HG02884 (cell line): ENCODE data around the gene DHDDS.
"Not testable (repeated sequence)": the region's sequence is repeated elsewhere in the genome, so short reads cannot be mapped to it uniquely, and the experiment has no call there.

Experiments used
- ATAC-seq: cut with Tn5 transposase; IDR thresholded peaks from one replicate; pipeline ENCODE4 v1.9.1; 2021; ENCODE audit warnings: mild to moderate bottlenecking, moderate library complexity; ENCODE audit not compliant: unreplicated experiment

Gene DHDDS

DNA sequence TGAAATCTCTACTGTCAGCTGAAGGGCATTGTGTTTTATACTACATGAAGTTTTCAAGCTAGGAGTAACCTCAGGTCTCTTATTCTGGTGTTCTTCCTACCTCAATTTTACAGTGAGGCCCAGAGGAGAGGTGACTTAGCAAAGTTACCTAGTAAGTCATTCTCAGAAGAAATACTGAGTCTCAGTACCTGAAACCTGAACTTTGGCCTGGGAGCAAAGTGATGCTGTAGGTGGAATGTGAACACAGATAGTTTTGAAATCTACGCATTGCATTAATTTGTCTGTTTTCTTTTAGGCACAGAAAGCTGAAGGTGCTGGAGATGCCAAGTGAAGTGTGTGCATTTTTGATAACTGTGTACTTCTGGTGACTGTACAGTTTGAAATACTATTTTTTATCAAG, 42.7 kb downstream of the DHDDS start:
- ATAC-seq = no peak

DNA sequence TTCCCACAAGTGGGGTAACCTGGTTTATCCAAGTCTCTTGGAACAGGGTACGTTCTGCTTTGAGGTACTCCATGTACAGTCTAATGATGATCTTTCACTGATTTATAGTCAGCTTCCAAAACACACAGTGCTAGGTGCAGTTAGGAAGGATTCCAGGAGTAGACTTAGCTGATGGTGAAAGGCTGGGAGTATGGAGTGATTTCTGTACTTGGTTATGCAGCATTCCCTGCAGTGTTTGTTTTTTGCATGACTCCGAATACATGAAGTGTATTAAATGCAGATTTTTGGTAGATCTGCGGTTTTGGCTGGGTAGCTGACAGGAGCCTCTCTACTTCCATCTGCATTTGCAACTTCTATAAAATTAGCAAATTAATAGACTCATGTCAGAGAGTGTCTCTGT, 43.9 kb downstream of the DHDDS start:
- ATAC-seq = no peak

DNA sequence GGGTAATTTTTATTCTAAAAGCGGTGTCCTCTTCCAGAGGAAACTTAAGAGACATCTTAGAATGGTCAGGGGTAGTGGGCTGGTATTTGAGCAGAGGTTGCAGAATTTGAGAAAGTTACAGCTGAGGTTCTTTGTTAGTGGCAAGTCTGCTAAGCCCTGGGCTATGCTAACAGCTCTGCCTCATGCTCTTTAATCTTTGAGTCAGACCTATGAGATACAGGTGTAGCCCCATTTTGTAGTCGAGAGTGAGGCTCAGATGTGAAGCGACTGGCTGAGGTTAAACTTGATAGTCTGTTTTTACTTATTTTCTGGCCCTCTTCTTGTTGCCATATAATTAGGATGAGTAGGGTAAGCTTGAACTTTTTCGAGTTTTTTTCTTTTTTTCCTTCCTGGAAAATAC, 44.8 kb downstream of the DHDDS start:
- no peak for ATAC-seq

DNA sequence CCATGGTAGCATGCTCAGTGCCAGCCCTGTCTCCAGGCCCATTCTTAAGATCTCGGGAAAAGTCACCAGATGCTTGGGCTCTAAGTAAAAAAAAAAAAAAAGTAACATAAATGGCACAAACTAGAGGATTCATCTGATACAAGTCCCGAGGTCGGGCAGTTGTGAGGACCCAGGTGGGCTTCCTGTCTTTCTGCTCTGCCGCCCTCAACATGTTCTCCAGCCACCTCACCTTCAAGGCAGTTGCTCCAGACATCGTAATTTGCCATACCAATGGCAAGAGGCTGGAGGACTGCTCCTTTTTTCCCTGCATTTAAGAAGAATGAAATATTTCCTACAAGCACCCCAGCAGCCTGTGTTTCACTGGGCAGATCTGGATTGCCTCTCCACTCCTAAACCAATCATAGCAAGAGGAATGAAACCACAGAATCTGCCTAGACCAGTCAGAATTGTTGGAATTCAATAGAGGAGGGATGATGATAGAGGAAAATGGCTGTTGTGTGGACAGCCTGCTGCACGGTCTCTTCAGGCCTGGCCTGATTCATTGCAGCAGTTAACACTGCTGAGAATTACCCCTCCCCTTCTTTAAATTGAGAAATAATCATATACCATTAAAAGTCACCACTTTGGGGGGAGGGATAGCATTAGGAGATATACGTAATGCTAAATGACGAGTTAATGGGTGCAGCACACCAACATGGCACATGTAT, 45.5 kb downstream of the DHDDS start:
- ATAC-seq = no peak

DNA sequence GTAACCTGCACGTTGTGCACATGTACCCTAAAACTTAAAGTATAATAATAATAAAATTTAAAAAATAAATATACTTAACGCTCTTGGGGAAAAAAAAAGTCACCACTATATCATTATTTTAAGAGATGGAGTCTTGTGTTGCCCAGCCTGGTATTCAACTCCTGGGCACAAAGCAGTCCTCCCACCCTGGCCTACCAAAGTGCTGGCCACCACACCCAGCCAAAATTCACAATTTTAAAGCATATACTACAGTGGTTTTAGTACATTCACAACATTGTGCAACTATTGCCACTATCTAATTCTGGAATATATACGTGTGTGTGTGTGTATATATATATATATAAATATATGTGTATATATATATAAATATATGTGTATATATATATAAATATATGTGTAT, 46.0 kb downstream of the DHDDS start:
- no peak for ATAC-seq

DNA sequence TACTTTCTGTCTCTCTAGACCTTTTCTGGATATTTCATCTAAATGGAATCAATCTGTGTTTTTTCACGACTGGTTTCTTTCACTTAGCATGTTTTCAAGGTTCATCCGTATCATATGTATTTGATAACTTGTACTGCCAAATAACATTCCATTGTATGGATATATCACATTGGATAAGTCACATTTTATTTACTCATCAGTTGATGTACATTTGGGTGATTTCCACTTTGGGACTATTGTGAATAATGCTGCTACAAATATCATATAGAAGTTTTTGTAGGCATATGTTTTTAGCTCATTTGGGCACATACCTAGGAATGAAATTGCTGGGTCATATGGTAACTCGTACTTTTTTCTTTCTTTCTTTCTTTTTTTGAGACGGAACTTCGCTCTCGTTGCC, 46.9 kb downstream of the DHDDS start:
- ATAC-seq = no peak

DNA sequence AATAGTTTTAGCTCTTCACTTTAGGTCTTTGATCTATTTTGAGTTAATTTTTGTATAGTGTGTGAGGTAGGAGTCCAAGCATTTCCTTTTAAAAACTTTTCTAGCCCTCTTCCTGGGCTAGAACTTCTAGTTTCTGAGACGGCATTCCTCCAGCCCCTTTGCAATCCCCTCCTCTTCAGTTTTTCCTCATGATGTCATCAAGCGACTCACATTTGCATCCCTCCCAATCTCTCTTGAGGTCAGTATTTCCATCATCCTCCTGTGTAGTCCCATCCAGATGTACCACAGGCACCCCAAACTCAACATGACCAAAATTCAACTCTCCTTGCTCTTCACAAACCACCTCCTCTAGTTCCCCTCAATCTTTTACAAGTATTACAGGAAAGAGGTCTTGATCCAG, 50.8 kb downstream of the DHDDS start:
- ATAC-seq = no peak

DNA sequence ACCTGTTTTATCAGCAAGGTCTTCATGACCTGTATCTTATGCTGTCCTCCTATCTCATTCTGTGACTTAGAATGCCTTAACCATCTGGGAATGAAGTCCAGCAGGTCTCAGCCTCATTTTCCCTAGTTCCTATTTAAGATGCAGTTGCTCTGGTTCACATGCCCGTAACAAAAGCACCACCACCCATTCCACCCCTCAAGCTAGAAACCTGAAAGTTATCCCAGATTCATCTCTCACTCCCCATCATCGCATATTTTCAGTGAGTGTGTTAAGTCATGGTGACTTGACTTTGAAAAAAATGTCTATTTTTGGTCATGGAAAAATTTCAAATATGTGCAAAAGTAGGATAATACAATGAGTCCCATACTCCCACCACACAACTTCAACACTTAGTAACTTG, 51.9 kb downstream of the DHDDS start:
- no peak for ATAC-seq

DNA sequence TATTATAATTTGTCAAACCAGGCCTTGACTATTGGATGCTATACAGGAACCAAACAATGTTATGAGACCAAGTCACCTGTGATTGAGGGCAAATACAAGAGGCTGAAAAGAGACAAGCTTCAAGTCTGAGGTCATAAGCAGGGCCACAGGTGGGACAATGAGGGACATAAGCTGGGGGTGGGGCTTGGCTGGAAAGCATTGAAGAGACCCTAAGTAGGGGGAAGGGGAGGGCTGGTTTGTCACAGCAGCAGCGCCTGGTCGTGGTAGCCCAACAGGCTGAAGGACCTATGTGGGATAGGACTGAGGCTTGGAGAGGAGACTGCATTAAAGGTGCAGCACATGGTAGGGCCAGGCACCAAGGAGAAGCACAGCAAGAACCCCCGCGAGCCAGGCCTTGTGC, 58.0 kb downstream of the DHDDS start:
- ATAC-seq = no peak

DNA sequence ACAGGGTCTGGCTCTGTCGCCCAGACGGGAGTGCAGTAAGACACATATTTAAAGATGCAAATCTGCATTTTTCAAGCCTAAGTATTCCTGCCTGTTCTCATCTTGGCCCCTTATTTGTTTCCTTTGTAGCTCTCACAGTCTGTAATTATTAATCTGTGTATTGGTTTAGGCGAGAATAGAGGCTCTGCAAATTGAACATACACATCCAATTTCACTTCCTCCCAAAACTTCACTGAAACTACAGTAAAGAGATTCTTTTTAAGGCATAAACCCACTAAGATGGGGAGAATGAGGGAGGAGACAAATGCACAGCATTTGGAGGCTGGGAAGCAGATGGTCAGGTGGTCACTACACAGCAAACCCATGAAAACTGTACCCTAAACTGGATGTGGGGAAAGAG, 61.1 kb downstream of the DHDDS start:
- ATAC-seq = no peak

DNA sequence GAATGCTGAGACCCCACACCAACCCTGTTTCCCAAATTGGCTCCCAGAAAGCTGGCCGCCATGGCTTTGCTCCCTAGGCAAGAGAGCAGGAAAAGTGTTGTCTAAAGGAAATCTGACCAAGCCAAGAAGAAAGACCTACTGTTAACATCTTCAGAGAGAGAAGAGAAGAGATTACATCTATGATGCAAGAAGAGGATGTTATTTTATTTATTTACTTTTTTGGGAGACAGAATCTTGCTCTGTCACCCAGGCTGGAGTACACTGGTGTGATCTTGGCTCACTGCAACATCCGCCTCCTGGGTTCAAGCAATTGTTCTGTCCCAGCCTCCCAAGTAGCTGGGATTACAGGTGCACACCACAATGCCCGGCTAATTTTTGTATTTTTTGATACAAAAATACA, 61.8 kb downstream of the DHDDS start:
- ATAC-seq = no peak

DNA sequence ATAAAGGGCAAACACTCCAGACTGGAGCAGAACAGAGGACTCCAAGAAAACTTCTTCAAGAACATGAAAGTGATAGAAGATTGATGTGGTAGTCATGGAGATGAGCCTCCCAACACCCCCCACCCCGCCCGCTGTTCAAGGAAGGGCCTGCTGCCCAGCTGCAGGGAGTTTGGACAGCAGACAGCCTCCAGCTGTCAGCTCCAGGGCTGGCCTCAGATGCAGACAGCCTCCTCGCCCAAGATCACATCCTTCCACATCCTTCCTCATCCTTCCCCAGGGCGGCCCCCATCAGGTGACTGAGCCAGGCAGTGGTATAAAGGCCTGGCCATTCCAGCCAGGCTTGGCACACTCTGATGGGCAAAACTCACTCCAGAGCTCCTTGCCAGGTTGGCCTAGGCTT, 64.7 kb downstream of the DHDDS start:
- ATAC-seq = no peak

DNA sequence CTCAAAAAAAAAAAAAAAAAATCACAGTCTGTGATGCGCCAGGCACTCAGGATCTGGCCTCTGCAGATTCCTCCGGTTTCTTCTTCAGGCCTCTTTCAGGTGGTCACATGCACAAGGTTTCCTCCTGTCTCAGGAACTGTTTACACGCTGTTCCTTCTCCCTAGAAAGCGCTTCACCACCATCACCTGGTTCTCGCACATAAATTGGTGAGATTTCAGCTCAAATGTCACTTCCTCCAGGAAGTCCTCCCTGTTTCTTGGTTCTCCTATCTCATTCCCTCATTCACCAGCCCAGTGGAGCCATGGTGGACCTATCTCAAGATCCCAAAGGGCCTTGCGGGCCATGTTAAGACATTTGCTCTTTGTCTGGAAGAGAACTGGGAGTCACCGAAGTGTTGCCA, 66.8 kb downstream of the DHDDS start:
- ATAC-seq = no peak

DNA sequence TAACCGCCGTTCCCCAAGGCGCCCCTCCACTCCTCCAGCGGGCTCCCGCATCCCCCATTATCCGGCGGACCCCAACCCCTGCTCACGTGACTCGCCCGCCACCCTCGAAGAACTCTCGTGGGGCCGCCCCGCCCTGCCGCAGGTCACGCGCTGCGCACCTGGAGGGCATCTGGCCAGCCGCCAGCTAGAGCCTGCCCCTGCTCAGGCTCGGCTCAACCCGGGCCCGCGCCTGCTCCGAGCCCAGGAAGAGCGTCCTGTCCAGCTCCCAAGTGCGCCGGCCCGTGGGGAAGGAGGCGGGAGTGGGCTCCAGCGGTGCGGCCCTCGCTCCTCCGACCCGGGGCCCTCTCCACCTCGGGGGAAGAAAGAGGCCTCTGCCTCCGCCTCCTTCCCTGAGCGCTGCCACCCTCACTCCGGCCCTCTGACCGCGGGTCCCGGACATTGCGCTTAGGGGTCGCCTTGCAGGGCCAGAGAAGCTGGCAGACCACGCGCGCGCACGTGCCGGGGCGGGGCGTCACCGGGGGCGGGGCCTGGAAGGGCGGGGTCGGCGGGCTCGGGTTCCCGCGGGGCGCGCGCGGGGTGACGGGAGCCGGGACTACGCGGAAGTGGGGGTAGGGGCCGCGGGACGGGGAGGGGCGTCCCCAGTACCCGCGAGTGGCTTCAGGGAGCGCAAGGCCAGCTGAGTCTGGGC, 68.5 kb downstream of the DHDDS start:
- peak; percentile 59 for ATAC-seq

DNA sequence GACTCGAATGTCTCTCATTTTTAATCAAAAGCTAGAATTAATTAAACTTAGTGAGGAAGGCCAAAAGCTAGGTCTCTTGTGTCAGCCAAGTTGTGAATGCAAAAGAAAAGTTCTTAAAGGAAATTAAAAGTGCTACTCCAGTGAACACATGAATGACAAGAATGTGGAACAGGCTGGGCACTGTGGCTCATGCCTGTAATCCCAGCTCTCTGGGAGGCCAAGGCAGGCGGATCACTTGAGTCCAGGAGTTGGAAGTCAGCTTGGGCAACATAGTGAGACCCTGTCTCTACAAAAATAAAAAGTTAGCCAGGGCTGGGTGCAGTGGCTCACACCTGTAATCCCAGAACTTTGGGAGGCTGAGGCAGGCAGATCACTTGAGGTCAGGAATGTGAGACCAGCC, 78.6 kb downstream of the DHDDS start:
- ATAC-seq = not testable (repeated sequence)

DNA sequence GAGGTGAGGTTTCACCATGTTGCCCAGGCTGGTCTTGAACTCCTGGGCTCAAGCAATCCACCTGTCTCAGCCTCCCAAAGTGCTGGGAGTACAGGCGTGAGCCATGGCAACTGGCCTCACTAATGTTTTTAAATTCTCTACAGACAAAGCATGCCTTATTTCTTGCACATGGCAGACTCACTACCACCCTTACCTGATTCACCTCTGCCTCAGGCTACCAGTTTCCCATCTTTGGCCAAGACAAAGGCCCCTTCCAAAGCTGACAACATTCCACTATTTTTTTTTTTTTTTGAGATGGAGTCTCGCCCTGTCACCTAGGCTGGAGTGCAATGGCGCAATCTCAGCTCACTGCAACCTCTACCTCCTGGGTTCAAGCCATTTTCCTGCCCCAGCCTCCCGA, 83.7 kb downstream of the DHDDS start:
- ATAC-seq = not testable (repeated sequence)

DNA sequence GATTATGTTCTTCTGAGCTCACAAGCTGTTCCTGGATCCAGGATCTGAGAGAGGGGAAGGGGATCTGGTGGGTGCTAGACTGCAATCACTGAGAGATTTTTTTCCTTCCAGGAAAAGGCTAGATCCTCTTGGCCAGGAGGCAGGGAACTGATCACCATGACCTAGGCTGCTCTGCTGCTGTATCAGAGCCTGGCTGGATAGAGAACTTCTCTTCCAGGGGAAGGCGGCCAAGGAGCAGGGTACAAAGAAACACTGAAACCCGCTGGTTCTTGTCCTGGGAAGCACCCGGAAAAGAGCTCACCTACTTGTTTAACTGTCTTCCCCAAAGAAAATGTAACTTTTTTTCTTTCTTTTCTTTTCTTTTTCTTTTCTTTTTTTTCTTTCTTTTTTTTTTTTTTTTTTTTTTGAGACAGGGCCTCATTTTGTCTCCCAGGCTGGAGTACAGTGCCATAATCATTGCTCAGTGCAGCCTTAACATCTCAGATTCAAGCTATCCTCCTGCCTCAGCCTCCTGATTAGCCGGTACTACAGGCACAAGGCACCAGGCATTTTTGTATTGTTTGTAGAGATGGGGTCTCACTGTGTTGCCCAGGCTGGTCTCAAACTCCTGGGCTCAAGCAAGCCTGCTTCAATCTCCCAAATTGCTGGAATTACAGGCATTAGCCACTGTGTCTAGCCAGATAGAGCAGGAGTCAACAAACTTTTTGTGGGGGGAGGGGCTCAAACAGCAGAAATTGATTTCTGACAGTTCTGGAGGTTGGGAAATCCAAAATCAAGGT, 85.1 kb downstream of the DHDDS start:
- ATAC-seq = no peak

DNA sequence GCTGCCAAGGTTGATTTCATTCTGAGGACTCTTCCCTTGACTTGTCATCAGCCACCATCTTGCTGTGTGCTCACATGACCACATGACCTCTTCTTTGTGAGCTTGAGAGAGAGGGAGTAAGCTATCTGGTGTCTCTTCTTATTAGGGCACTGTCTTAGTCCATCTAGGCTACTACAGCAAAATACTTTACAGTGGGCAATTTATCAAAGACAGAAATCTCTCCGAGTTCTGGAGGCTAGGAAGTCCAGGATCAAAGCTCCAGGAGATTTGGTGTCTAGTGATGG, 85.6 kb downstream of the DHDDS start:
- ATAC-seq = no peak

DNA sequence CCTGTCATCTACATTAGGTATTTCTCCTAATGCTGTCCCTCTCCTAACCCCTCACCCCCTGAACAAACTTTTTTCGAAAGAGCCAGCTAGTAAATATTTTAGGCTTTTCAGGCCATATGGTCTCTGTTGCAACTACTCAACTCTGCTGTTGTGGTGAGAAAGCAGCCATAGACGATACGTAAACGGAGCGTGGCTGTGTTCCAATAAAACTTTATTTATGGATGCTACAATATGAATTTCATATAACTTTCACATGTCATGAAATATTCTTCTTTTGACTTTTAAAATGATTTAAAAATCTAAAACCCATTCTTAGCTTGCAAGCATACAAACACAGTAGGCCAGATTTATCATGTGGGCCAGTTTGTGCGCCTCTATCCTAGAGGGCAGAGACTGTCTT, 86.2 kb downstream of the DHDDS start:
- ATAC-seq = no peak

DNA sequence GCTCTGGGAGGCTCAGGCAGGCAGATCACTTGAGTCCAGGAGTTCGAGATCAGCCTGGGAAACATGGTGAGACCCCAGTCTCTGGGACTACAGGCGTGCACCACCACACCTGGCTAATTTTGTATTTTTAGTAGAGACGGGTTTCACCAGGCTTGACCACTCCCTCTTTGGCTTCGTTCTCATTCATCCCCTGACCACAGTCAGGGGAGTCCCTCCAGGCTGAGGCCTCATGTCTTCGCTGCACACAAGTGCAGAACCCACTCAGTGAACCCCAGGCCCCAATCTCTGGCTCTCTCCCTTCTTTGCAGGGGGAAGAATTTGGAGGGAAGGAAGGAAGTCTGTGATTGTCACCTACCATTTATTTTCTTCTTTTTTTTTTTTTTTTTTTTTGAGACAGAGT, 88.2 kb downstream of the DHDDS start:
- ATAC-seq = no peak
